UCSD-AML1 (cell line): Measurements from ENCODE around the gene NAIF1.
A peak's percentile ranks its signal among the peaks of the same experiment; 100 is the strongest.
"Not testable (repeated sequence)": the region's sequence is repeated elsewhere in the genome, so short reads cannot be mapped to it uniquely, and the experiment has no call there.

Source experiments
- DNase-seq: peaks from one replicate; lab custom pipeline; 2025; ENCODE audit not compliant: unreplicated experiment; lab: John Stamatoyannopoulos, UW

Gene NAIF1

GRCh38 chr9:128088253-128088945 is 21.3 kb upstream of the NAIF1 start:
- no peak for DNase-seq

- DNase-seq, result no peak
Measured at GRCh38 chr9:128087262-128087661, 20.1 kb upstream of the NAIF1 start.

GRCh38 chr9:128085943-128086342 is 18.8 kb upstream of the NAIF1 start:
- DNase-seq, result no peak

- DNase-seq, result no peak
Measured at GRCh38 chr9:128084746-128085145, 17.6 kb upstream of the NAIF1 start.

- no peak for DNase-seq
Measured at GRCh38 chr9:128082151-128082550, 15.0 kb upstream of the NAIF1 start.

GRCh38 chr9:128081056-128081455 is 13.9 kb upstream of the NAIF1 start:
- no peak for DNase-seq

GRCh38 chr9:128080206-128080605 is 13.1 kb upstream of the NAIF1 start:
- no peak for DNase-seq

GRCh38 chr9:128078504-128079434 is 11.6 kb upstream of the NAIF1 start:
- no peak for DNase-seq

GRCh38 chr9:128077847-128078503 is 10.9 kb upstream of the NAIF1 start:
- DNase-seq, result no peak

GRCh38 chr9:128073253-128073886 is 6.2 kb upstream of the NAIF1 start:
- no peak for DNase-seq

- peak; percentile 60 for DNase-seq
Measured at GRCh38 chr9:128072144-128073021, 5.3 kb upstream of the NAIF1 start.

GRCh38 chr9:128071475-128071874 is 4.4 kb upstream of the NAIF1 start:
- DNase-seq, result not testable (repeated sequence)

GRCh38 chr9:128070874-128071273 is 3.8 kb upstream of the NAIF1 start:
- no peak for DNase-seq

- DNase-seq, result no peak
Measured at GRCh38 chr9:128068386-128069205, 1.5 kb upstream of the NAIF1 start.

- DNase-seq, result peak; percentile 100
Measured at GRCh38 chr9:128067645-128068385, 695 bp upstream of the NAIF1 start, which contains the start of gene SLC25A25. TSS of gene SLC25A25 (plus strand) at chr9:128068232. CDS start at chr9:128068320, 88 bp downstream.

- no peak for DNase-seq
Measured at GRCh38 chr9:128065907-128066712, 1.0 kb downstream of the NAIF1 start.
